ENCODE results near the gene MAGI1.

The MAGI1 gene

DNA sequence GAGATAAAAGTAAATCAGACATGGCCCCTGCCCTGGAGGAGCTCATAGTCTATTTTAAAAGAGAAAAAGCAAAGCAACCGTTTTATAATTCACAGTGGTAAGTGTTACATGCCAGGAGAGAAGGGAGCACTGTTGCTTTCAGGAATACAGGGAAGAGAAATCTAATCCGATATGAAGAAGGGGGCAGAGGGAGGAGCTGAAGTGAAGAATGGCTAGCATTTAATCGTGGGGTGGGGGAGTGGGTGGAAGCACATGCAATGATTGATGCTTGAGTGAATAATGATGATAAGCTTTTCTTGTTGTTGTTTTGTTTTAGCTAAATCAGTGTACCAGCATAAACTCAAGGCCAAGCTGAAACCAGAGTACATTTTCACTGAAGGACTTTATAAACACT, 629.5 kb downstream of the MAGI1 start:
- TF ChIP-seq, protein P1, sequence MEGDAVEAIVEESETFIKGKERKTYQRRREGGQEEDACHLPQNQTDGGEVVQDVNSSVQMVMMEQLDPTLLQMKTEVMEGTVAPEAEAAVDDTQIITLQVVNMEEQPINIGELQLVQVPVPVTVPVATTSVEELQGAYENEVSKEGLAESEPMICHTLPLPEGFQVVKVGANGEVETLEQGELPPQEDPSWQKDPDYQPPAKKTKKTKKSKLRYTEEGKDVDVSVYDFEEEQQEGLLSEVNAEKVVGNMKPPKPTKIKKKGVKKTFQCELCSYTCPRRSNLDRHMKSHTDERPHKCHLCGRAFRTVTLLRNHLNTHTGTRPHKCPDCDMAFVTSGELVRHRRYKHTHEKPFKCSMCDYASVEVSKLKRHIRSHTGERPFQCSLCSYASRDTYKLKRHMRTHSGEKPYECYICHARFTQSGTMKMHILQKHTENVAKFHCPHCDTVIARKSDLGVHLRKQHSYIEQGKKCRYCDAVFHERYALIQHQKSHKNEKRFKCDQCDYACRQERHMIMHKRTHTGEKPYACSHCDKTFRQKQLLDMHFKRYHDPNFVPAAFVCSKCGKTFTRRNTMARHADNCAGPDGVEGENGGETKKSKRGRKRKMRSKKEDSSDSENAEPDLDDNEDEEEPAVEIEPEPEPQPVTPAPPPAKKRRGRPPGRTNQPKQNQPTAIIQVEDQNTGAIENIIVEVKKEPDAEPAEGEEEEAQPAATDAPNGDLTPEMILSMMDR (IDR thresholded peaks at IDR 0.05) = no peak
- Histone ChIP-seq H3K9me3 (no peaks in the 10 kb centered on the region), H3K27me3 (no peaks in the 10 kb centered on the region), H3K4me3 (no peak overlapping the region), H3K4me1 (peaks cover 0 to 23% (median 13%) of the 10 kb centered on the region in 4 donors), H3K27ac (no peak overlapping the region), H3K36me3 (no peaks in the 10 kb centered on the region)
- intact Hi-C loops (cut with DNase I; ENCODE audit: low total_unique reads) = no loop called here
- DNase-seq = no peak

DNA sequence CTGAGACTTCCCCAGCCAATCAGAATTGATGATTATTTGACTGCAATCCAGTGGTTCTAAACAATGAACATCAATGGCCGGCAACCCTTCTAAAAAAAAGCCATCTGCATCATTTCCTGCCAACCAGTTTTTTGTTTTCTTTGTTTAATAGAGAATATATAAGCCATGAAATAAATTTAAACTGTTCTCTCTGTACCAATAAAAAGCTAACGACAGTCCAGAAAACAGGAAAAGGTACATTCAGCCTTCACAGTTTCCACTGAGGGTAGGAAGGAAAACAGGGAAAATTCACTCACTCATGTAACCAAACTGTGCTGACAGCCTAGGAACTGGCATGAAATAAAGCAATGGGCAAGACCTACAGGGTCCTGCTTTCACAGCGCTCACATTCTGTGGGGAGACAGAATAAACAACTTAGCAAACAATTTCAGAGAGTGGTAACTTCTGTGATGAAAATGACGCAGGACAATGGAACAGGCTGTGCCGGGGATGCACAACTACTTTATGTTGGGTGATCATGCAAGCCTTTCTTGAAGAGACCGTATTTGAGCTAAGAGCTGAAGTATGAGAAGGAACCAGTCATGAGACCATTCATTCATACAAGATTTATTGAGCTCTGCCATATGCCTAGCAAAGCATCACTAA, 630.1 kb downstream of the MAGI1 start:
- H3K4me1 ChIP-seq = peaks cover 0 to 23% (median 13%) of the 10 kb centered on the region in 4 donors
- intact Hi-C loops (cut with DNase I; ENCODE audit: low total_unique reads) = no loop called here

DNA sequence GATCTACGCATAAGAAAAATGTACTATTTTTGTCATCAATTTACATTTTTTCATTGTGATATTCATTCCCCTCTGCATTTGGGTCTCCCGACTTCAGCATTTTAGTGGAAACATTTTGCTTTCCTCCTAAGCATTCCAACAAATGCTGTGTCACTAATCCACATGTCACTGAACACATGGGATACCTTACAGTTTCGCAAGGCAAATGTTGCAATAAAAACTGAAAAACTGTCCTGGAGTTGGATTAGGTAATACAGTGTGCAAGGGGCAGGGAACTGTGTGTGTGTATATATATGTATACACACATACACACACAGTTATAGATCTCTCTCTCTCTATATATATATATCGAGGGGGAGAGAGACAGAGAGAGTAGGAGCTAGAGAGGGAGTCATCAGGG, 632.2 kb downstream of the MAGI1 start:
- Histone ChIP-seq H3K4me1 (peaks cover 0 to 5% (median 3%) of the 10 kb centered on the region in 4 donors), H3K27ac (no peak overlapping the region), H3K27me3 (no peaks in the 10 kb centered on the region), H3K4me3 (no peak overlapping the region), H3K9me3 (no peaks in the 10 kb centered on the region), H3K36me3 (no peaks in the 10 kb centered on the region)
- TF ChIP-seq, protein P1 (IDR thresholded peaks at IDR 0.05) = no peak
- intact Hi-C loops (cut with DNase I; ENCODE audit: low total_unique reads) = no loop called here
- DNase-seq = no peak

More for the DNA sequence above, 630.1 kb downstream of the MAGI1 start:
- Histone ChIP-seq H3K4me3 (no peak overlapping the region), H3K27ac (no peak overlapping the region), H3K9me3 (no peaks in the 10 kb centered on the region), H3K36me3 (no peaks in the 10 kb centered on the region), H3K27me3 (no peaks in the 10 kb centered on the region)
- TF ChIP-seq, protein P1 (IDR thresholded peaks at IDR 0.05) = no peak
- DNase-seq = no peak

DNA sequence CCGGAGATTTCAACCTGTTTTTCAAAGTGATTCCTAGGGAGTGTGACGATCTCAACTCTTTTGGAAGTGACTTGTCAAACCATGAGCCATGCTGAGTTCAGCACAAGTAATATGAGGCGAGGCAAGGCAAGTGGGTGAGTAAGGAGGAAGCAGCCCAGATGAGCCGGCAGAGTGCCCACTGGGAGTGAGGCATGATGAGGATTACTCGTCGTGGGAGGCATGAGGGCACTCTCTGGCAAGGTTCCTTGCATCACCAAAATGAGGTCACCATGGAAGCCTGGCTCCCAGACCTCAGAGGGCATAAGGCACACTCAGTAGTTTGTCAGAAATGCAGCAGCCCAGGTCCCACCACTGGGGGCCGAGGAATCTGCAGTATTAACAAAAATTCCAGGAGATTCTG, 636.1 kb downstream of the MAGI1 start:
- intact Hi-C loops (cut with DNase I; ENCODE audit: low total_unique reads) = no loop called here
- TF ChIP-seq, protein P1 (IDR thresholded peaks at IDR 0.05) = no peak
- H3K27ac ChIP-seq = no peak overlapping the region
- H3K4me3 ChIP-seq = no peak overlapping the region
- H3K27me3 ChIP-seq = no peaks in the 10 kb centered on the region
- peak in 1 of 2 donors; percentile 24 for DNase-seq
- no peaks in the 10 kb centered on the region for H3K36me3 ChIP-seq
- H3K9me3 ChIP-seq = no peaks in the 10 kb centered on the region
- H3K4me1 ChIP-seq = peaks cover 0 to 5% (median 0%) of the 10 kb centered on the region in 4 donors

DNA sequence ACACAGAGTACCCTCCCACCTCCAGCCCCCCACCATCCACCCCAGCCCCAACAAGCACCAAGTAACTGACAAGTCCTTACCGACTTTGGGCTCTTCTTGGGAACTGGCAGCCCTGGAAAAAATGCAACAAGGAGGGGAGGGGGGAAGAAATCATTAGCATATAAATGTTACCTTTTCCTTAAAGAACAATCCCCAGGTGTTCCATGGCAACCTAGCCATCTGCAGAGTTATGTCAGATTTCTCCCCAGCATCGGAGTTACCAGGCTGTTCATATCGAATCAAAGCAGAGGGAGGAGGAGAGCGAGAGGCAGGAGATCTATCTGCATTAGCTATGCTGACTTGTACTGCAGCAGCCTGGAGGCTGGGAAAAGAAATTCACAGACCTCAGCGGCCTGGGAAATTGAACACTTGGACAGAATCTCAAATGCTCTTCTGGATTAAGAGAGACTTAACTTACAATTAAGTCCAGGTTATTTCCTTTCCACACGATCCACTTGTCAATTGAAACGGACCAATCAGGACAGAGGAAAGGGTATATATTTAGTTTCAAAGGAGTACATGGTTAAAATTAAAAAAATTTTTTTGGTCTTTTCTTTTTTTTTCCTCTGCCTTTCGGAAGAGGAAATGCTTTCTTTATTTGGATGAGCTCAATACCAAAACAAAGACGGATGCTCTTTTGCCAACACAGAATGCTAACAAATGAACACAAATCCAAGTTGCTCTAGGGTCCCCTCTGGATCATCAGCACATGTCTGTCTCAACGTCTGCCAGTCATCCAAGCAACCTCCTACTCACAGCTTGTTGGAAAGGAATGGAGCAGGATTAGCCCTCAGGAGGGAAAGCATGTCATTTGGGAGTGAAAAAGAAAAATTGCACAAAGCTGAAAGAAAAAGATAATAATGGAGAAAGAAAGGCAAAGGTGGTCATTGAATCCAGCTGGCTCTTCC, 637.1 kb downstream of the MAGI1 start:
- Histone ChIP-seq H3K36me3 (peaks cover 0 to 5% (median 0%) of the 10 kb centered on the region in 3 donors), H3K4me1 (peaks cover 0 to 5% (median 0%) of the 10 kb centered on the region in 4 donors), H3K27me3 (no peaks in the 10 kb centered on the region), H3K4me3 (no peak overlapping the region), H3K27ac (no peak overlapping the region), H3K9me3 (no peaks in the 10 kb centered on the region)
- TF ChIP-seq, protein P1 (IDR thresholded peaks at IDR 0.05) = no peak
- DNase-seq = no peak
- intact Hi-C loops (cut with DNase I; ENCODE audit: low total_unique reads) = no loop called here

All from tibial artery (tissue), 4 donors.